Measurements from ENCODE around the gene CADM2. TPM values are rescaled to one million over a fixed set of nuclear protein-coding genes. Genes with fewer than 3 reads are reported as not detected.

Gene CADM2
- total RNA-seq, 1 donor = 2.2 TPM

DNA sequence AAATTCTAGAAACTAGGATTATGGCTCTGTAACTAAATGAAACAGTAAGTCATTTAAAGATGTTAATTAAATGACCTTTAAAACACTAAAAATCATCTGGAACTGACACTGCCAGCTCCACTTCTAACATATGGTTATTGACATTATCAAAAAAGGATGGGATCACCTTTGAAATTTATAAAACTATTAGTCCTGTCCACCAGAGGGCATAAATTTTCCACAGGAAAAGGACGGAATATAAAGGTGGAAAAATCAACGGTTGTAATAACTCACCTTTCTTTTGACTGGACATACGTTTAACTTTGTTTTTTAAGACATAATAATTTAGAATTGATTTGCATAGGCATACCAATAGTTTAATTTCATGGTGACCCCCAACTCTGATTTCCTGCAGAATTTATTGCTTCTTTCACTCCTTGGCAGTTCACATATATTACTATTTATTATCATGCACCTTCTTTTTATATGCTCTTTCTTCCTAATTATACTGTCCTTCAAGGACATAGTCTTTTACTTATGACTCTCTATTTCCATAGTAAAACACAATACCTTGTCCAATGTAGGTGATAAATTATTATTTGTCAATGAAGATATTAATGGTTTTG lies 345.7 kb downstream of the CADM2 start:
- no peak for TF ChIP-seq CTCF (IDR thresholded peaks at IDR 0.05; ENCODE audit: insufficient read depth, low read length)
- no peak for DNase-seq (ENCODE audit: low read depth)

GRCh38 chr3:85312331-85312730 lies 353.5 kb downstream of the CADM2 start:
- DNase-seq (ENCODE audit: low read depth) = no peak
- TF ChIP-seq CTCF (IDR thresholded peaks at IDR 0.05; ENCODE audit: insufficient read depth, low read length) = no peak
- H3K4me3 ChIP-seq (ENCODE audit: low read depth, low read length) = no peak overlapping the region

More for the DNA sequence above, 345.7 kb downstream of the CADM2 start:
- no peak overlapping the region for H3K4me3 ChIP-seq (ENCODE audit: low read depth, low read length)

GRCh38 chr3:85313380-85313779 lies 354.6 kb downstream of the CADM2 start:
- no peak overlapping the region for H3K4me3 ChIP-seq (ENCODE audit: low read depth, low read length)
- TF ChIP-seq CTCF (IDR thresholded peaks at IDR 0.05; ENCODE audit: insufficient read depth, low read length) = no peak
- no peak for DNase-seq (ENCODE audit: low read depth)

DNA sequence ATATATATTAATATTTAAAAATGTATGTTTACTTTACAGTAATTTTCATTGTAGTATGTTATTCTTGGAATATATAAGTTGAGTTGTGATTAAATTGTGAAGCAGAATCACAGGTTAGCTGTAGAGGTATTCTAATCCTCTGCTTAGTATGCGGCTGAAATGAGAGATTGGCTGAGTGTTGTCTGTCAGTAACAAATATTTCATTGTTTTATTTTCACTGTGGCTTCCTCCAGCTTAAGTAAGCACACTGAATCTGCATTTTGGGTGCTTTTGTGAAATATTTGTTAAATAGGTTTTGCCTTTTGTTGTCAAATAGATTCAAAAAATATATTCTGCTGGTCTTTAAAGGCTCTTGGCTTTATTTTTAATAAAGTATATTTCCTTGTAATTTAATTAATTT lies 357.5 kb downstream of the CADM2 start:
- no peak overlapping the region for H3K4me3 ChIP-seq (ENCODE audit: low read depth, low read length)
- no peak for TF ChIP-seq CTCF (IDR thresholded peaks at IDR 0.05; ENCODE audit: insufficient read depth, low read length)
- DNase-seq (ENCODE audit: low read depth) = no peak

DNA sequence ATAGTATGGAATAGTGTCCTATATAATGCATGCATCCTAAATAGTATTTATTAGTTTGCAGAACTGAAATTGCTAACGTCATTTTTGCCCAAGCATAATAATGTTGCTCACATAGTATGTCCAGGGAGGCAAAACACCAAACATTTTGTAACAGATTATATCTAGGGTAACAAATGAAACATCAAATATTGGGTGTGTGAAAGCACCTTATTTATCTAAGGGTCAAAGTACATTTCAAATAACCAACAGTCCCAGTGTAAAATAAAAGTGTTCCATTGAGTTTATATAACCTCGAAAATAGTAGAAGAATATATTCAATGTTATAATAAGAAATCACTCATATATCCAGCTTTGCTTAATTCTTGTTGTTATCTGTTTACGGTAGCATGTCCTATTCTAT lies 363.1 kb downstream of the CADM2 start:
- no peak overlapping the region for H3K4me3 ChIP-seq (ENCODE audit: low read depth, low read length)
- no peak for DNase-seq (ENCODE audit: low read depth)
- no peak for TF ChIP-seq CTCF (IDR thresholded peaks at IDR 0.05; ENCODE audit: insufficient read depth, low read length)

GRCh38 chr3:85330071-85330470 lies 371.3 kb downstream of the CADM2 start:
- DNase-seq (ENCODE audit: low read depth) = no peak
- TF ChIP-seq CTCF (IDR thresholded peaks at IDR 0.05; ENCODE audit: insufficient read depth, low read length) = no peak
- no peak overlapping the region for H3K4me3 ChIP-seq (ENCODE audit: low read depth, low read length)

DNA sequence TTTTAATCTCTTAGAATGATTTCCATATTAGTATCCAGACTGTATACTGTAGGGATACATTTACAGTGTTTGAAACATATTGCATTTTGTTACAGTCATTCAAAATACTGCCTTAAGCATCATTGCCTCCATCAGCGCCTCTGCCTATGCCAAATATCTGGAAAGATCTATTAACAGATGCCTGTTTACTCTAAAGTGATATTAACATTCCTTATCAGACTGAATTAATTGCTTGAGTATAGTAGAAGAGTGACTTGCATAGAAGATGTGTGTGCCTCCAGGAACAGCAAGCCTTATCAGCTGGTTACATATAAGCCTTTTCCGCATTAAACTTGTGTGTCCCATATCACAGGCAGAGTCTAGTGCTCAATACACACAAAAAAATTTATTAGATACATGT lies 379.1 kb downstream of the CADM2 start:
- TF ChIP-seq CTCF (IDR thresholded peaks at IDR 0.05; ENCODE audit: insufficient read depth, low read length) = no peak
- H3K4me3 ChIP-seq (ENCODE audit: low read depth, low read length) = no peak overlapping the region
- DNase-seq (ENCODE audit: low read depth) = no peak
